ENCODE data around the gene SS18L1. TPM values are rescaled to one million over a fixed set of nuclear protein-coding genes. Genes with fewer than 3 reads are reported as not detected.

SS18L1 gene
- total RNA-seq, 1 experiment from 2014 or later: 21.6 TPM

DNA sequence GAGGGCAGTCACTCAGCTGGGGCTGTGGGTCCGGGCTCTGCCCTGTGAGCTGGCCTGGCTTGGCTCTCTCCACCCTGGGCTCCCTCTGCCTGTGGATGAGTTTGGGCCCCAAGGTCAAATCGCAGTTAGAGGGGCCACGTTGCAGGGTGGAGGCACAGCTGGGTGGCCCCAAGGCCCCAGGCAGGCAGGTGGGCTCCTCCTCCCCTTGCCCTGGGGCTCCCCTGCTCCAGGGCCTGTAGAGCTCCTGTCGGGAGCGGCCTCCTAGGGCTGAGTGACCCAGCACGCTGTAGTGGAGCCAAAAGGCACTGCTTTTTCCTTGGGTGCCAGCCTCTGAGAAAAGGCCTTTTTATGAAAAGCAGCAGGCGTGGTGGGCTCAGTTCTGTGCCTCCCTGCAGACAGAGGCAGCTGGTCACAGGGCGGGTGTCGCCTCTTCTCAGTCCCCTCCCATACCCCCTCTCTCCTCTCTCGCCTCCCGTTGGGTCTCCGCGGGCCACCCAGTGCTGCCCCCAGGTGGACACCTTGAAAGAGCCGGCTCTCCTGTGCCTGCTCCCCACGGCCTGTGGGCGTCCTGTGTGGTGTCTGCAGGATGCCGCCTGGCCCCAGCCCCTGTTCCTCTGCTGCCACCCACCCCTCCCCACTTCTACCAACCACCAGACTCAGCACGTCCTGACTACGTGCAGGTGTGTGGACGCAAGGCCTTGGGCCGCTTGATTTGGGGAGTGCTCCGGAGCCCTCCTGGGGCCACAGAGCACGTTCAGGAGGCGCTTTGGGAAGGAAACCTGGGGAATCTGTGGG lies 13.2 kb downstream of the SS18L1 start:
- Histone ChIP-seq H3K9me3 (ENCODE audit: control insufficient read depth, insufficient read depth, low read depth, low read length) (no peaks in the 10 kb centered on the region), H3K27me3 (ENCODE audit: control insufficient read depth, insufficient read depth, low read length) (no peaks in the 10 kb centered on the region), H3K27ac (ENCODE audit: low read length) (no peak overlapping the region), H3K4me1 (ENCODE audit: control insufficient read depth, insufficient read depth, low read length) (peaks cover 17% of the 10 kb centered on the region), H3K4me3 (ENCODE audit: low read depth in 2 of 2, low read length in 2 of 2) (no peak overlapping the region), H3K36me3 (ENCODE audit: control insufficient read depth, insufficient read depth, low read length) (no peaks in the 10 kb centered on the region)
- intact Hi-C loops (cut with micrococcal nuclease; ENCODE audit: unreplicated experiment): no loop called here
- BruUV-seq (replicated peaks): no TSS peak
- TF ChIP-seq, protein P1, sequence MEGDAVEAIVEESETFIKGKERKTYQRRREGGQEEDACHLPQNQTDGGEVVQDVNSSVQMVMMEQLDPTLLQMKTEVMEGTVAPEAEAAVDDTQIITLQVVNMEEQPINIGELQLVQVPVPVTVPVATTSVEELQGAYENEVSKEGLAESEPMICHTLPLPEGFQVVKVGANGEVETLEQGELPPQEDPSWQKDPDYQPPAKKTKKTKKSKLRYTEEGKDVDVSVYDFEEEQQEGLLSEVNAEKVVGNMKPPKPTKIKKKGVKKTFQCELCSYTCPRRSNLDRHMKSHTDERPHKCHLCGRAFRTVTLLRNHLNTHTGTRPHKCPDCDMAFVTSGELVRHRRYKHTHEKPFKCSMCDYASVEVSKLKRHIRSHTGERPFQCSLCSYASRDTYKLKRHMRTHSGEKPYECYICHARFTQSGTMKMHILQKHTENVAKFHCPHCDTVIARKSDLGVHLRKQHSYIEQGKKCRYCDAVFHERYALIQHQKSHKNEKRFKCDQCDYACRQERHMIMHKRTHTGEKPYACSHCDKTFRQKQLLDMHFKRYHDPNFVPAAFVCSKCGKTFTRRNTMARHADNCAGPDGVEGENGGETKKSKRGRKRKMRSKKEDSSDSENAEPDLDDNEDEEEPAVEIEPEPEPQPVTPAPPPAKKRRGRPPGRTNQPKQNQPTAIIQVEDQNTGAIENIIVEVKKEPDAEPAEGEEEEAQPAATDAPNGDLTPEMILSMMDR (IDR thresholded peaks at IDR 0.05): peak; percentile 92
- TF ChIP-seq SIN3A (IDR thresholded peaks at IDR 0.05; ENCODE audit: borderline replicate concordance, insufficient read depth, low read depth, low read length): no peak
- peak; percentile 82 for ATAC-seq
- no peak for DNase-seq (ENCODE audit: low read depth, low spot score)
- in situ Hi-C loops (cut with HindIII; ENCODE audit: low pct_unique_long_range_greater_than_20kb, low sequenced_read_pairs): no loop called here
- ChIA-PET POLR2A (no interaction called here), CTCF (interaction anchor here (0.7 to 0.9 kb wide), 2 partner anchors 89 to 146 kb away, joined by 3 read pairs; no protein-coding TSS in a partner anchor)

DNA sequence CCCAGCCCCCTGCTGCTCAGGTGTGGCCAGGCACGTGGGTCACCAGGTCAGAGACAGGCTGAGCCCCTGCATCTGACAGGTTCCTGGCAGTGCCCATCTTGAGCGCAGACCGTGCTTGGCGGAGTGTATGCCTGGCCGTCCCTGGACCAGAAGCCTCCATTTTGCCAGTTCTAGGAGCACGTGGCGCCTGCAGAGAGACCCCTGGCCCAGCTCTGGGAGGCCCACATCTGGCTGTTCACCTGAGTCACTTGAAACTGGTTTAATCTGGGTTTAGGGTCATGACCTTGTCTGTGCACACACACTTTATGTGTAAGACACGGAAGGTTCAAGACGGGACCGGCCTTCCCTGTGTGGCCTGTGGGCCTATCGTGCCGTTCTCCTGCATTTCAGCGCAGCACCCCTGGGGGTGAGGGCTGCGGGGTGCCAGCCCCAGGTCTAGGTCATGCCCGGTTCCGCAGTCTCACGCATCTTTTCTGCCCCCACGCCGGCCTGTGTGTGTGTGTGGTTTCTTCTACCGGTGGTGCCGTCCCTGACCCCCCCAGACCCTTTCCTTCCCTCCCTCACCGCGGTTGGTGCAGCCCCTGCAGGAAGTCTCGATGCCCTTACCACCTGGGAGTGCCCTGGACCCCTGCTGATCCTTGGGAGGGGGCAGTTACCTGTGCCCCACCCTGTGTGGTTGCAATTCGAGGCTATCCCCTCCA lies 14.0 kb downstream of the SS18L1 start:
- BruUV-seq (replicated peaks): no TSS peak
- ChIA-PET POLR2A (no interaction called here), CTCF (no interaction called here)
- ATAC-seq (no peak), DNase-seq (ENCODE audit: low read depth, low spot score) (no peak)
- in situ Hi-C loops (cut with HindIII; ENCODE audit: low pct_unique_long_range_greater_than_20kb, low sequenced_read_pairs): no loop called here
- Histone ChIP-seq H3K9me3 (ENCODE audit: control insufficient read depth, insufficient read depth, low read depth, low read length) (no peaks in the 10 kb centered on the region), H3K4me3 (ENCODE audit: low read depth in 2 of 2, low read length in 2 of 2) (no peak overlapping the region), H3K27ac (ENCODE audit: low read length) (no peak overlapping the region), H3K27me3 (ENCODE audit: control insufficient read depth, insufficient read depth, low read length) (no peaks in the 10 kb centered on the region), H3K36me3 (ENCODE audit: control insufficient read depth, insufficient read depth, low read length) (no peaks in the 10 kb centered on the region), H3K4me1 (ENCODE audit: control insufficient read depth, insufficient read depth, low read length) (peaks cover 17% of the 10 kb centered on the region)
- no peak for TF ChIP-seq POLR2AphosphoS5 (IDR thresholded peaks at IDR 0.05; ENCODE audit: low read depth, low read length)
- TF ChIP-seq SIN3A (IDR thresholded peaks at IDR 0.05; ENCODE audit: borderline replicate concordance, insufficient read depth, low read depth, low read length): no peak
- TF ChIP-seq, protein P1 (IDR thresholded peaks at IDR 0.05): no peak
- TF ChIP-seq TCF7L2 (IDR thresholded peaks at IDR 0.05; ENCODE audit: low read depth, low read length): no peak
- TF ChIP-seq, protein P2, sequence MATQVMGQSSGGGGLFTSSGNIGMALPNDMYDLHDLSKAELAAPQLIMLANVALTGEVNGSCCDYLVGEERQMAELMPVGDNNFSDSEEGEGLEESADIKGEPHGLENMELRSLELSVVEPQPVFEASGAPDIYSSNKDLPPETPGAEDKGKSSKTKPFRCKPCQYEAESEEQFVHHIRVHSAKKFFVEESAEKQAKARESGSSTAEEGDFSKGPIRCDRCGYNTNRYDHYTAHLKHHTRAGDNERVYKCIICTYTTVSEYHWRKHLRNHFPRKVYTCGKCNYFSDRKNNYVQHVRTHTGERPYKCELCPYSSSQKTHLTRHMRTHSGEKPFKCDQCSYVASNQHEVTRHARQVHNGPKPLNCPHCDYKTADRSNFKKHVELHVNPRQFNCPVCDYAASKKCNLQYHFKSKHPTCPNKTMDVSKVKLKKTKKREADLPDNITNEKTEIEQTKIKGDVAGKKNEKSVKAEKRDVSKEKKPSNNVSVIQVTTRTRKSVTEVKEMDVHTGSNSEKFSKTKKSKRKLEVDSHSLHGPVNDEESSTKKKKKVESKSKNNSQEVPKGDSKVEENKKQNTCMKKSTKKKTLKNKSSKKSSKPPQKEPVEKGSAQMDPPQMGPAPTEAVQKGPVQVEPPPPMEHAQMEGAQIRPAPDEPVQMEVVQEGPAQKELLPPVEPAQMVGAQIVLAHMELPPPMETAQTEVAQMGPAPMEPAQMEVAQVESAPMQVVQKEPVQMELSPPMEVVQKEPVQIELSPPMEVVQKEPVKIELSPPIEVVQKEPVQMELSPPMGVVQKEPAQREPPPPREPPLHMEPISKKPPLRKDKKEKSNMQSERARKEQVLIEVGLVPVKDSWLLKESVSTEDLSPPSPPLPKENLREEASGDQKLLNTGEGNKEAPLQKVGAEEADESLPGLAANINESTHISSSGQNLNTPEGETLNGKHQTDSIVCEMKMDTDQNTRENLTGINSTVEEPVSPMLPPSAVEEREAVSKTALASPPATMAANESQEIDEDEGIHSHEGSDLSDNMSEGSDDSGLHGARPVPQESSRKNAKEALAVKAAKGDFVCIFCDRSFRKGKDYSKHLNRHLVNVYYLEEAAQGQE (IDR thresholded peaks at IDR 0.05; ENCODE audit: insufficient read depth in 1 of 2, low read depth in 2 of 2, low read length in 1 of 2): no peak
- intact Hi-C loops (cut with micrococcal nuclease; ENCODE audit: unreplicated experiment): no loop called here

Measured in Panc1 (cell line).